Naive thymus-derived CD4-positive, alpha-beta T cell (primary cell): ENCODE results near the gene CREB3. TPM values are rescaled to one million over a fixed set of nuclear protein-coding genes. Genes with fewer than 3 reads are reported as not detected.

Source experiments
- ATAC-seq: fragments of 150-1000 bp; cut with Tn5 transposase; 2 replicates; pipeline ENCODE4 v1.10.0; 2021; ENCODE audit warnings: mild to moderate bottlenecking, moderate library complexity
- CTCF ChIA-PET: fragments of 350-600 bp; sonication (Branson Sonifier 250); formaldehyde crosslinking; loops from one replicate; lab custom pipeline; 2021; ENCODE audit warnings: antibody characterized with exemption; lab: Charles Lee
- POLR2A ChIA-PET: fragments of 350-600 bp; sonication (Branson Sonifier 250); formaldehyde crosslinking; loops from one replicate; lab custom pipeline; 2021; ENCODE audit warnings: antibody characterized with exemption, inconsistent platforms; lab: Charles Lee
- DNase-seq, 9 donors: peaks; one replicate each; pipeline versions ENCODE4 v3.0.0 to v3.0.0-alpha.2; 2020 to 2022; ENCODE audit warnings: mixed read lengths in 1 of 9
- H3K27ac ChIP-seq: one replicate; pipeline ENCODE4 v1.7.0; 2013; ENCODE audit warnings: mild to moderate bottlenecking, low read depth, low read length, moderate library complexity
- H3K27me3 ChIP-seq, 2 donors: one replicate each; pipeline ENCODE4 v1.7.0; 2013; ENCODE audit warnings: low read length in 2 of 2, mild to moderate bottlenecking in 2 of 2, moderate library complexity in 2 of 2; ENCODE audit not compliant: control insufficient read depth in 2 of 2, insufficient read depth in 2 of 2
- H3K36me3 ChIP-seq, 3 experiments: 1 replicate in 2 of 3; 2 replicates in 1 of 3; pipeline ENCODE4 v1.7.0; 2013; ENCODE audit warnings: low read length in 3 of 3, mild to moderate bottlenecking in 3 of 3, moderate library complexity in 1 of 3; ENCODE audit not compliant: insufficient read depth in 3 of 3, control insufficient read depth in 2 of 3
- H3K4me1 ChIP-seq, 2 donors: one replicate each; pipeline ENCODE4 v1.7.0; 2013; ENCODE audit warnings: low read length in 2 of 2, mild to moderate bottlenecking in 2 of 2, moderate library complexity in 1 of 2; ENCODE audit not compliant: control insufficient read depth in 2 of 2, insufficient read depth in 2 of 2
- H3K4me3 ChIP-seq: 2 replicates; pipeline ENCODE4 v1.7.0; 2013; ENCODE audit warnings: mild to moderate bottlenecking, low read length
- H3K9me3 ChIP-seq, 3 experiments: 1 replicate in 2 of 3; 2 replicates in 1 of 3; pipeline ENCODE4 v1.7.0; 2013; ENCODE audit warnings: low read length in 3 of 3; ENCODE audit not compliant: control insufficient read depth in 2 of 3
- H3K27ac Mint-ChIP-seq, 9 donors: one replicate each; pipeline ENCODE4 v1.8.0; 2020 to 2022; ENCODE audit warnings: mixed read lengths in 9 of 9, mild to moderate bottlenecking in 8 of 9, moderate library complexity in 5 of 9, inconsistent platforms in 2 of 9
- H3K27me3 Mint-ChIP-seq, 5 donors: one replicate each; pipeline ENCODE4 v1.8.0; 2021 to 2022; ENCODE audit warnings: mixed read lengths in 5 of 5, mild to moderate bottlenecking in 1 of 5
- H3K36me3 Mint-ChIP-seq, 5 donors: one replicate each; pipeline ENCODE4 v1.8.0; 2020 to 2022; ENCODE audit warnings: mixed read lengths in 5 of 5, mild to moderate bottlenecking in 3 of 5, inconsistent platforms in 1 of 5
- H3K4me1 Mint-ChIP-seq, 7 donors: one replicate each; pipeline ENCODE4 v1.8.0; 2020 to 2022; ENCODE audit warnings: mixed read lengths in 7 of 7, mild to moderate bottlenecking in 3 of 7, inconsistent platforms in 1 of 7
- H3K4me3 Mint-ChIP-seq, 10 donors: one replicate each; pipeline ENCODE4 v1.8.0; 2020 to 2022; ENCODE audit warnings: mild to moderate bottlenecking in 10 of 10, mixed read lengths in 10 of 10, moderate library complexity in 6 of 10, inconsistent platforms in 2 of 10
- H3K9me3 Mint-ChIP-seq, 11 donors: one replicate each; pipeline ENCODE4 v1.8.0; 2020 to 2022; ENCODE audit warnings: mixed read lengths in 11 of 11, mild to moderate bottlenecking in 4 of 11, inconsistent platforms in 1 of 11, moderate library complexity in 1 of 11
- intact Hi-C, 2 donors: fragments of 100-400 bp; cut with micrococcal nuclease; formaldehyde crosslinking; loops; one replicate each; pipeline ENCODE4 v1.15.1; 2023
- polyA plus RNA-seq, 2 donors: library from polyadenylated mRNA; unstranded; fragments of 300-500 nt; fragmentation: Illumina TruSeq; gene quantifications; one replicate each; pipeline ENCODE4 v1.2.3, GENCODE V29; 2021
- total RNA-seq, 6 experiments: library from RNA in 5 of 6; stranded (reverse) in 5 of 6; gene quantifications; 1 replicate in 5 of 6; 2 replicates in 1 of 6; pipeline ENCODE4 v1.2.3 and lab custom pipeline; 2021 to 2026

Gene CREB3
- total and polyA plus RNA-seq, 7 experiments from 2014 or later = 13.4 to 40.2 (median 21.6) TPM

DNA sequence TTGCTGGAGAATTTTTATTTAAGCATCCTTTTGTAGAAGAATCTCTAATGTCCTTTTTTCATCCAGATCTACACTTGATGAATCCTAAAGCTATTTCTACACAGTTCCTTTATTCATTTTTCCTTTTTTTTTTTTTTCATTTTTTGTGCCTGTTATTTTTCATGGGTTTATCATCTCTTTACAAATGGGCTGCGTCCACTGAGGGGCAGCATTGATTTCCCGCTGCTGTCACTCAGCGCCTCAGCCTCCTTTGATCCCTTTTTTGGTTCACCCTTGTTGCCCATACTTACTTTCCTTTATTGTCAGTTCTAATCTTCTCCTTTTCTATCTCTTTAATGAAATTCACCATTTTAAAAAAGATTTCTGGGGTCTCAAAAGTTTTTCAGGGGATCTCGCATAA lies 27.3 kb downstream of the CREB3 start:
- Mint-ChIP-seq H3K27ac (peak overlapping the region in 2 of 9 donors; percentile 38 to 55), H3K4me1 (peaks cover 39 to 71% (median 60%) of the 10 kb centered on the region in 7 donors), H3K4me3 (peak overlapping the region in 6 of 10 donors; percentile 6 to 73 (median 26)), H3K36me3 (peaks cover 0 to 14% (median 2%) of the 10 kb centered on the region in 5 donors), H3K27me3 (no peaks in the 10 kb centered on the region), H3K9me3 (no peaks in the 10 kb centered on the region)
- DNase-seq = no peak
- Histone ChIP-seq H3K27ac (no peak overlapping the region), H3K4me1 (peaks cover 6 to 9% of the 10 kb centered on the region in 2 donors), H3K4me3 (no peak overlapping the region), H3K36me3 (peaks cover 0 to 6% (median 0%) of the 10 kb centered on the region in 3 experiments), H3K27me3 (no peaks in the 10 kb centered on the region), H3K9me3 (no peaks in the 10 kb centered on the region)
- intact Hi-C loops = no loop called here
- ChIA-PET CTCF (interaction anchor here (0.9 kb wide), 1 partner anchor 12 kb away, joined by 3 read pairs; no protein-coding TSS in a partner anchor), POLR2A (interaction anchor here (0.6 to 1.0 kb wide), 2 partner anchors 15 to 86 kb away, joined by 3 to 4 read pairs; no protein-coding TSS in a partner anchor)
- ATAC-seq = no peak

DNA sequence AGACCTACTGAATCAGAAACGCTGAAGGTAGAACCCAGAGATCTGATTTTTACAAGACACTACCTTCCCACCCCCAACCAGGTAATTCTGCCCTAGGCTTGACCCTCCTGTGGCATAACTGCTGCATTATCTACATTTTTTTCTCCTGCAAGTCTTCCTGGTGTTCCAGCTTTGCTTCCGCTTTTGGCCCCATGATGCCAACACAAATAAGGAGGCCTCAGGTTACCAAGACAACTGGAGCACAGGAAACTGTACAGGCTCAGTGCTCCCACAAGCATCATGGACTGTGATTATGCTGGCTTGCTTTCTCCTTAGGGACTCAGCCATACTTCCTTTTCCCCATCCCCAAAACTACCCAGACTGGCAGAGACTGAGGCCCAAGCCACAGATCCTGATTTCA lies 28.2 kb downstream of the CREB3 start:
- Mint-ChIP-seq H3K27me3 (no peaks in the 10 kb centered on the region), H3K4me1 (peaks cover 38 to 68% (median 59%) of the 10 kb centered on the region in 7 donors), H3K9me3 (no peaks in the 10 kb centered on the region), H3K4me3 (peak overlapping the region in 1 of 10 donors; percentile 32), H3K27ac (peak overlapping the region in 1 of 9 donors; percentile 33), H3K36me3 (peaks cover 0 to 14% (median 2%) of the 10 kb centered on the region in 5 donors)
- POLR2A ChIA-PET = interaction anchor here (1.0 to 1.5 kb wide), 2 partner anchors 12 to 85 kb away, joined by 3 to 5 read pairs; partner anchors contain the start of genes GBA2 and RGP1
- ATAC-seq (no peak), DNase-seq (no peak)
- CTCF ChIA-PET = interaction anchor here (0.6 to 0.9 kb wide), 2 partner anchors 12 to 361 kb away, joined by 3 read pairs; no protein-coding TSS in a partner anchor
- intact Hi-C loops = no loop called here
- H3K27me3 ChIP-seq = no peaks in the 10 kb centered on the region
- no peak overlapping the region for H3K4me3 ChIP-seq
- no peaks in the 10 kb centered on the region for H3K9me3 ChIP-seq
- H3K4me1 ChIP-seq = peaks cover 6 to 9% of the 10 kb centered on the region in 2 donors
- H3K36me3 ChIP-seq = peaks cover 0 to 6% (median 0%) of the 10 kb centered on the region in 3 experiments
- H3K27ac ChIP-seq = no peak overlapping the region

GRCh38 chr9:35763181-35763580 lies 30.7 kb downstream of the CREB3 start:
- H3K4me3 ChIP-seq = no peak overlapping the region
- no peak overlapping the region for H3K27ac ChIP-seq
- H3K36me3 Mint-ChIP-seq = peaks cover 0 to 14% (median 0%) of the 10 kb centered on the region in 5 donors
- no peaks in the 10 kb centered on the region for H3K9me3 Mint-ChIP-seq
- no peak for DNase-seq
- intact Hi-C loops = no loop called here
- H3K9me3 ChIP-seq = no peaks in the 10 kb centered on the region
- H3K4me1 Mint-ChIP-seq = peaks cover 24 to 63% (median 45%) of the 10 kb centered on the region in 7 donors
- H3K27ac Mint-ChIP-seq = peak overlapping the region in 1 of 9 donors; percentile 8
- H3K4me1 ChIP-seq = no peaks in the 10 kb centered on the region
- H3K27me3 ChIP-seq = no peaks in the 10 kb centered on the region
- H3K4me3 Mint-ChIP-seq = no peak overlapping the region
- POLR2A ChIA-PET = interaction anchor here (0.7 to 1.5 kb wide), 3 partner anchors 13 to 649 kb away, joined by 3 to 4 read pairs (median 4); no protein-coding TSS in a partner anchor
- H3K36me3 ChIP-seq = no peaks in the 10 kb centered on the region
- no peak for ATAC-seq
- no peaks in the 10 kb centered on the region for H3K27me3 Mint-ChIP-seq
- CTCF ChIA-PET = interaction anchor here (0.6 kb wide), 1 partner anchor 152 kb away, joined by 7 read pairs; no protein-coding TSS in a partner anchor

DNA sequence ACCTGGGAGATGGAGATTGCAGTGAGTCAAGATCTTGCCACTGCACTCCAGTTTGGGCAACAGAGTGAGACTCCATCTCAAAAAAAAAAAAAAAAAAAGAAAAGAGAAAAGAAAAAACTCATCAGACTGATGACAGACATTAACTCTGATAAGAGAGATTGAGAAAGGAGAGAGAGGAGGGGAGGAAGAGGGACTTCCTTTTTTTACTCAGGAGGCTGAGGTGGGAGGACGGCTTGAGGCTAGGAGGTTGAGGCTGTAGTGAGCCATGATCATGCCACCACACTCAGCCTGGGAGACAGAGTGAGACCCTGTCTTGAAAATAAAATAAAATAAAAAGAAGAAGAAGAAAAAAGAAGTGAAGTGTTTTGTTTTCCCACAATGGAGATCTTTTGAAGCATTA lies 31.3 kb downstream of the CREB3 start:
- Mint-ChIP-seq H3K27me3 (no peaks in the 10 kb centered on the region), H3K27ac (no peak overlapping the region), H3K4me3 (no peak overlapping the region), H3K36me3 (peaks cover 0 to 14% (median 0%) of the 10 kb centered on the region in 5 donors), H3K4me1 (peaks cover 18 to 63% (median 45%) of the 10 kb centered on the region in 7 donors), H3K9me3 (no peaks in the 10 kb centered on the region)
- Histone ChIP-seq H3K4me3 (no peak overlapping the region), H3K36me3 (no peaks in the 10 kb centered on the region), H3K27me3 (no peaks in the 10 kb centered on the region), H3K27ac (no peak overlapping the region), H3K4me1 (no peaks in the 10 kb centered on the region), H3K9me3 (no peaks in the 10 kb centered on the region)
- ChIA-PET CTCF (no interaction called here), POLR2A (interaction anchor here (1.5 kb wide), 1 partner anchor 107 kb away, joined by 4 read pairs; no protein-coding TSS in a partner anchor)
- DNase-seq (no peak), ATAC-seq (no peak)
- intact Hi-C loops = no loop called here

- CTCF ChIA-PET = no interaction called here
These were observed 34.5 kb downstream of the CREB3 start for GRCh38 chr9:35766997-35767396.

DNA sequence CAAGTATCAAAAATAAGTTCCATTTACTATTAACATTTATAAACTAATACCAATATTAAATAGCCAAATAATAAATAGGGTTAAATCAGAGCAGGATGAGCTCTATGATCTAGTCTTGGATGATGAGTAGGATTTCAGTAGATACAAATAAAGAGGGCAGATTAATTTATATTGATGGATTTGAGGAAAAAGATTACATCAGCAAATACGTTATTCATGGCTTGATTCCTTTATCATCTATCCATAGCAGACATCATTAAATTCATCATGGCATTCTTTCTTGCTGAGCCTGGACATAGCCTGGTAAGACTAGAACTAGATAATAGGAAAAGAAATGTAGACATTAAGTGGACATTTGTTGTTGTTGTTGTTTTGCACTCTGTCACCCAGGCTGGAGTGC lies 35.0 kb downstream of the CREB3 start:
- no peaks in the 10 kb centered on the region for H3K27me3 ChIP-seq
- Mint-ChIP-seq H3K9me3 (no peaks in the 10 kb centered on the region), H3K27ac (no peak overlapping the region), H3K27me3 (no peaks in the 10 kb centered on the region), H3K36me3 (peaks cover 0 to 4% (median 0%) of the 10 kb centered on the region in 5 donors), H3K4me3 (no peak overlapping the region), H3K4me1 (peaks cover 0 to 36% (median 16%) of the 10 kb centered on the region in 7 donors)
- no peaks in the 10 kb centered on the region for H3K9me3 ChIP-seq
- CTCF ChIA-PET = interaction anchor here (0.6 kb wide), 1 partner anchor 35 kb away, joined by 4 read pairs; no protein-coding TSS in a partner anchor
- H3K4me1 ChIP-seq = no peaks in the 10 kb centered on the region
- H3K27ac ChIP-seq = no peak overlapping the region
- POLR2A ChIA-PET = no interaction called here
- H3K36me3 ChIP-seq = peaks cover 0 to 3% (median 0%) of the 10 kb centered on the region in 3 experiments
- ATAC-seq (no peak), DNase-seq (no peak)
- intact Hi-C loops = no loop called here
- no peak overlapping the region for H3K4me3 ChIP-seq

More at GRCh38 chr9:35766997-35767396, 34.5 kb downstream of the CREB3 start:
- intact Hi-C loops = no loop called here
- no peak for ATAC-seq
- Mint-ChIP-seq H3K27ac (no peak overlapping the region), H3K36me3 (peaks cover 0 to 4% (median 0%) of the 10 kb centered on the region in 5 donors), H3K27me3 (no peaks in the 10 kb centered on the region), H3K4me1 (peaks cover 0 to 39% (median 20%) of the 10 kb centered on the region in 7 donors), H3K9me3 (no peaks in the 10 kb centered on the region), H3K4me3 (no peak overlapping the region)
- Histone ChIP-seq H3K9me3 (no peaks in the 10 kb centered on the region), H3K36me3 (no peaks in the 10 kb centered on the region), H3K27me3 (no peaks in the 10 kb centered on the region), H3K4me1 (no peaks in the 10 kb centered on the region), H3K27ac (no peak overlapping the region), H3K4me3 (no peak overlapping the region)
- no peak for DNase-seq
- POLR2A ChIA-PET = no interaction called here
